ENCODE results near the gene ARPP21. TPM values are rescaled to one million over a fixed set of nuclear protein-coding genes. Genes with fewer than 3 reads are reported as not detected.

ARPP21 gene
- polyA plus RNA-seq, 1 donor from 2014 or later: 12.8 TPM

- H3K27ac ChIP-seq (ENCODE audit: low read length): no peak overlapping the region
- peak overlapping the region; percentile 72 for H3K4me3 ChIP-seq (ENCODE audit: low read length)
- H3K9me3 ChIP-seq (ENCODE audit: low read length): no peaks in the 10 kb centered on the region
- no peaks in the 10 kb centered on the region for H3F3A ChIP-seq (ENCODE audit: insufficient read depth, low read length, poor library complexity, severe bottlenecking)
- H3K27me3 ChIP-seq (ENCODE audit: insufficient read depth, low read depth, low read length): peaks cover 11% of the 10 kb centered on the region
- H3K9ac ChIP-seq (ENCODE audit: low read length): peak overlapping the region; percentile 73
- peaks cover 22% of the 10 kb centered on the region for H3K79me2 ChIP-seq (replicated peaks; ENCODE audit: insufficient read depth, low read length)
- no peak for TF ChIP-seq SMC3 (conservative IDR thresholded peaks at IDR 0.05; ENCODE audit: poor library complexity)
- H3K9me2 ChIP-seq (ENCODE audit: insufficient read depth, low read length): no peaks in the 10 kb centered on the region
- H3K36me3 ChIP-seq (ENCODE audit: insufficient read depth, low read length): no peaks in the 10 kb centered on the region
- no peaks in the 10 kb centered on the region for H4K20me1 ChIP-seq (ENCODE audit: insufficient read depth)
- H2AFZ ChIP-seq (ENCODE audit: low read depth, low read length): no peak overlapping the region
- H3K4me2 ChIP-seq (ENCODE audit: low read length): no peak overlapping the region
These were observed 408 bp upstream of the ARPP21 start for GRCh38 chr3:35638980-35639253.

GRCh38 chr3:35640190-35641165 is 1.2 kb downstream of the ARPP21 start:
- H3K4me2 ChIP-seq (ENCODE audit: low read length): peak overlapping the region; percentile 54
- H3K4me3 ChIP-seq (ENCODE audit: low read length): peak overlapping the region; percentile 72
- H3K79me2 ChIP-seq (replicated peaks; ENCODE audit: insufficient read depth, low read length): peaks cover 31% of the 10 kb centered on the region
- H3K27me3 ChIP-seq (ENCODE audit: insufficient read depth, low read depth, low read length): peaks cover 11% of the 10 kb centered on the region
- no peaks in the 10 kb centered on the region for H3K9me2 ChIP-seq (ENCODE audit: insufficient read depth, low read length)
- H3K27ac ChIP-seq (ENCODE audit: low read length): peak overlapping the region; percentile 52
- no peaks in the 10 kb centered on the region for H4K20me1 ChIP-seq (ENCODE audit: insufficient read depth)
- H3K9me3 ChIP-seq (ENCODE audit: low read length): no peaks in the 10 kb centered on the region
- peak overlapping the region; percentile 35 for H2AFZ ChIP-seq (ENCODE audit: low read depth, low read length)
- no peaks in the 10 kb centered on the region for H3F3A ChIP-seq (ENCODE audit: insufficient read depth, low read length, poor library complexity, severe bottlenecking)
- H3K9ac ChIP-seq (ENCODE audit: low read length): peak overlapping the region; percentile 73
- TF ChIP-seq RAD21 (conservative IDR thresholded peaks at IDR 0.05) (no peak), MXI1 (conservative IDR thresholded peaks at IDR 0.05; ENCODE audit: poor library complexity, severe bottlenecking) (no peak), EP300 (conservative IDR thresholded peaks at IDR 0.05; ENCODE audit: poor library complexity, severe bottlenecking) (no peak), TAF1 (IDR thresholded peaks at IDR 0.05; ENCODE audit: low read depth) (no peak), REST (IDR thresholded peaks at IDR 0.05; ENCODE audit: borderline replicate concordance) (no peak), CTCF (IDR thresholded peaks at IDR 0.05; ENCODE audit: poor library complexity, severe bottlenecking) (no peak)
- H3K36me3 ChIP-seq (ENCODE audit: insufficient read depth, low read length): no peaks in the 10 kb centered on the region

- Histone ChIP-seq H3K27me3 (ENCODE audit: insufficient read depth, low read depth, low read length) (peaks cover 11% of the 10 kb centered on the region), H2AFZ (ENCODE audit: low read depth, low read length) (no peak overlapping the region), H3K36me3 (ENCODE audit: insufficient read depth, low read length) (no peaks in the 10 kb centered on the region), H3K79me2 (replicated peaks; ENCODE audit: insufficient read depth, low read length) (peaks cover 31% of the 10 kb centered on the region), H3K4me2 (ENCODE audit: low read length) (peak overlapping the region; percentile 54), H3K9me2 (ENCODE audit: insufficient read depth, low read length) (no peaks in the 10 kb centered on the region), H3K27ac (ENCODE audit: low read length) (peak overlapping the region; percentile 52), H4K20me1 (ENCODE audit: insufficient read depth) (no peaks in the 10 kb centered on the region), H3K4me3 (ENCODE audit: low read length) (peak overlapping the region; percentile 72), H3F3A (ENCODE audit: insufficient read depth, low read length, poor library complexity, severe bottlenecking) (no peaks in the 10 kb centered on the region), H3K9ac (ENCODE audit: low read length) (peak overlapping the region; percentile 73), H3K9me3 (ENCODE audit: low read length) (no peaks in the 10 kb centered on the region)
- TF ChIP-seq MXI1 (conservative IDR thresholded peaks at IDR 0.05; ENCODE audit: poor library complexity, severe bottlenecking): no peak
- no peak for TF ChIP-seq RAD21 (conservative IDR thresholded peaks at IDR 0.05)
- TF ChIP-seq EP300 (conservative IDR thresholded peaks at IDR 0.05; ENCODE audit: poor library complexity, severe bottlenecking): no peak
- TF ChIP-seq POLR2AphosphoS5 (IDR thresholded peaks at IDR 0.05): no peak
- TF ChIP-seq EZH2 (IDR thresholded peaks at IDR 0.05; ENCODE audit: borderline replicate concordance, insufficient read depth, low read length, poor library complexity, severe bottlenecking): no peak
- TF ChIP-seq TAF1 (IDR thresholded peaks at IDR 0.05; ENCODE audit: low read depth): no peak
- no peak for TF ChIP-seq CTCF (IDR thresholded peaks at IDR 0.05; ENCODE audit: poor library complexity, severe bottlenecking)
- TF ChIP-seq SMC3 (conservative IDR thresholded peaks at IDR 0.05; ENCODE audit: poor library complexity): no peak
- no peak for TF ChIP-seq REST (IDR thresholded peaks at IDR 0.05; ENCODE audit: borderline replicate concordance)
These were observed 2.0 kb downstream of the ARPP21 start for GRCh38 chr3:35641331-35641730.

Measured in neural cell (in vitro differentiated cells).